GM23248 (cell line): ENCODE measurements around the gene PNPLA7.

Experiments
- EZH2 ChIP-seq: fragments of 200-600 bp; sonication (generic); IDR thresholded peaks from 2 replicates; pipeline ENCODE4 v1.6.1; 2018; ENCODE audit warnings: antibody characterized with exemption, mild to moderate bottlenecking; ENCODE audit not compliant: insufficient read depth, poor library complexity, severe bottlenecking
- EZH2phosphoT487 ChIP-seq: fragments of 200-600 bp; sonication (generic); IDR thresholded peaks from 2 replicates; pipeline ENCODE4 v1.6.1; 2018; ENCODE audit warnings: antibody characterized with exemption, moderate library complexity, mild to moderate bottlenecking, low read depth; ENCODE audit not compliant: insufficient read depth

GRCh38 chr9:137486141-137486490 is 64.1 kb downstream of the PNPLA7 start:
- no peak for TF ChIP-seq EZH2
- no peak for TF ChIP-seq EZH2phosphoT487
